ENCODE results near the gene UBL4B. TPM values are rescaled to one million over a fixed set of nuclear protein-coding genes. Genes with fewer than 3 reads are reported as not detected.

Gene UBL4B
- total RNA-seq, 2 donors from 2014 or later = not detected

- Histone ChIP-seq H3K4me1 (ENCODE audit: control insufficient read depth in 1 of 2, low read depth in 2 of 2) (no peaks in the 10 kb centered on the region), H3K27ac (no peak overlapping the region), H3K9me3 (no peaks in the 10 kb centered on the region), H3K36me3 (no peaks in the 10 kb centered on the region), H3K4me3 (no peak overlapping the region), H3K27me3 (replicated peaks; ENCODE audit: insufficient read depth) (no peaks in the 10 kb centered on the region)
- no peak for DNase-seq (ENCODE audit: low spot score)
- no peak for TF ChIP-seq CTCF (IDR thresholded peaks at IDR 0.05)
- ATAC-seq (ENCODE audit: insufficient number of reproducible peaks, low FRiP score, low read depth) = no peak
Observed at GRCh38 chr1:110098222-110099026, 13.8 kb upstream of the UBL4B start.

GRCh38 chr1:110100335-110100734, 11.9 kb upstream of the UBL4B start:
- no peaks in the 10 kb centered on the region for H3K4me1 ChIP-seq (ENCODE audit: control insufficient read depth in 1 of 2, low read depth in 2 of 2)
- no peak for TF ChIP-seq CTCF (IDR thresholded peaks at IDR 0.05)

DNA sequence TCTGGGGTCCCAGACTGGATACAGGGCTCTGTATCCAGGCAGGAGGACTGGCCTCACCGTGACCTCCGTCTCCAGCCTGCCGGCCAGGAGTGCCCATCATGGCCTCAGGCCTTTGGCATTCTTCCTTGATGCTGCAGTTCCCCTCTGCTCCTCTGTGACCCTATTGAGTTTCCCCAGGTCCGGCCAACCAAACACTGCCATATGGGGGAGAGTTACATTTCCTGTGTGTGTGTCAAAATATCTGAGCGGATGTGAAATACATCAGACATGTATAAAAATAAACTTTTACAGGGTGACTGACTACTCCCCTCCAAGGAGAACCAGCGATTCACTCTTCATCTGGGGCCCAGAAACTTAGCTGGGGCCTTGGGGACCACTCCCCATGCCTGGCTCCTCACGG, 10.2 kb upstream of the UBL4B start:
- TF ChIP-seq CTCF (IDR thresholded peaks at IDR 0.05) = no peak
- ATAC-seq (ENCODE audit: insufficient number of reproducible peaks, low FRiP score, low read depth) = no peak

More at GRCh38 chr1:110100335-110100734, 11.9 kb upstream of the UBL4B start:
- ATAC-seq (ENCODE audit: insufficient number of reproducible peaks, low FRiP score, low read depth) = no peak
- H3K9me3 ChIP-seq = no peaks in the 10 kb centered on the region
- H3K27ac ChIP-seq = no peak overlapping the region
- H3K4me3 ChIP-seq = no peak overlapping the region
- H3K27me3 ChIP-seq (replicated peaks; ENCODE audit: insufficient read depth) = no peaks in the 10 kb centered on the region
- H3K36me3 ChIP-seq = no peaks in the 10 kb centered on the region
- no peak for DNase-seq (ENCODE audit: low spot score)

DNA sequence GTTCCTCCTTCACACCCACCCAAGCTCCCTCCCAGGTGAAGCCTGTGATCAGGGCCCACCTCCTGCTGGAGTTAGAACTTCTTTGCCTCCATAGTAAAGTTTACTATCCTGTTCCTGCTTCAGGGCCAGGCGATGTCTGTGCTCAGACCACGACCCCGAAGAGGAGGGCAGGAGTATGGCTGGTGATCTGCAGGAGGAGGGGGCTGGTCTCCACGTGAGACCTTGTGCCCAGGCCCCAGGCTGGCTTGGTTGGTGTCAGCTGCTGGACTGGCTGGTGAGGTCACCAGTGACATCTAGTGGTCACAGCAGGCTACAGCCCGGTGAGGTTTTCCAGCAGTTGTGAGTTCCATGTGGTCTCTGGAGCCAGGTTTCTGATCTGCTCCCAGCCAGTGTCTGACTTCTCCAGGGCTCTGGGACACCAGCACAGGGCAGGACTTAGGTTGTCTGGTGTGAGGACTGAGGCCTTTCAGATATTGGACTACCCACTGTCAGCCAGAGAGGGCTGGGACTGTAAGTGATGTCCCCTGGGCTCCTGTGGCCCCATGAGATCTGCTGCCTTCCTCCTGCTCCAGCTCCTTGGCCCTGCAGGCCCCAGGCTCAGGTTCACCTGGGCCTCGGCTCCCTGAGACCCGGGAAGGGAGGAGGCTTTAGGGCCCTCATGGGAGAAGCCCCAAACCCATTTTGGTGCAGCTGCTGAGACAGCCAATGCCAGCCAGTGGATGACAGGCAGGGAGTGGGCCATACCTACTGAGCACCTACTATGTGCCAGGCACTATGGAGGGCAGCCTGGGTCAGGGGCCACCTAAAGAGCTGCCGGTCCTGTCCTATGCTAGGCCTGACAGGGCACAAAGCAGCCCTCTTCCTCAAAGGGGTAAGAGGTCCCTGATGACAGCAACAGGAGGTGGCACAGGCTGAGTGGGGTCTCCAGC, 6.0 kb upstream of the UBL4B start:
- Histone ChIP-seq H3K4me3 (no peak overlapping the region), H3K27ac (no peak overlapping the region), H3K27me3 (replicated peaks; ENCODE audit: insufficient read depth) (no peaks in the 10 kb centered on the region), H3K9me3 (no peaks in the 10 kb centered on the region), H3K4me1 (ENCODE audit: control insufficient read depth in 1 of 2, low read depth in 2 of 2) (no peaks in the 10 kb centered on the region), H3K36me3 (no peaks in the 10 kb centered on the region)
- no peak for ATAC-seq (ENCODE audit: insufficient number of reproducible peaks, low FRiP score, low read depth)
- DNase-seq (ENCODE audit: low spot score) = peak; percentile 30
- TF ChIP-seq CTCF (IDR thresholded peaks at IDR 0.05) = peak; percentile 86

More for the DNA sequence above, 10.2 kb upstream of the UBL4B start:
- Histone ChIP-seq H3K9me3 (no peaks in the 10 kb centered on the region), H3K4me3 (no peak overlapping the region), H3K4me1 (ENCODE audit: control insufficient read depth in 1 of 2, low read depth in 2 of 2) (no peaks in the 10 kb centered on the region), H3K36me3 (no peaks in the 10 kb centered on the region), H3K27ac (no peak overlapping the region), H3K27me3 (replicated peaks; ENCODE audit: insufficient read depth) (no peaks in the 10 kb centered on the region)
- DNase-seq (ENCODE audit: low spot score) = no peak

DNA sequence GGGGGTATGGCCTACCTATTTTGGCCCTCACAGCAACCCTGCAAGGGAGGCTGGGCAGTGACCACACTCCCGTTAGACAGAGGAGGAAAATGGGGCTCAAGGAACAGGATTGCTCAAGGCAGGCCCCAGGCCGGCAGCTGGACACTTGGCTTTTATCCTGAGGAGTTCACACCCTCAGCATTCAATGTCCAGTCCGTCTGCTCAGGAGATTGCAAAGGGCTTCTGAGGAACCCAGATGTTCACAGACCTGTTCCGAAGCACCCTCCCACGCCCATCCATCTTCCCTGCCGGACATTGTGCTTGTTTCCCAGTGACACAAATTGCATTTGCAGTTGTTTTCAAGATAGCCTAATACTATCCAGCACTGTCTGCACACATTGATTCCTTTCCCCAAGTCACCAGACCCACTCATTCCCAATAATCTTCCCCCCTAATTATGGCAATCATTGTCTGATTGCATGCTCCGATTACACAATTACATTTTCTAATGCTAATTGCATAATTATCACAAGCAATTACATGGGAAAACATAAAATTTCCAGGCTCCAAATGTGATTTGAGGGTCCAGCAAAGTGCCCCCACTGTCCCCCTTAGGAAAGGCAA, 4.3 kb upstream of the UBL4B start:
- H3K27ac ChIP-seq = no peak overlapping the region
- no peaks in the 10 kb centered on the region for H3K9me3 ChIP-seq
- DNase-seq (ENCODE audit: low spot score) = no peak
- H3K4me1 ChIP-seq (ENCODE audit: control insufficient read depth in 1 of 2, low read depth in 2 of 2) = no peaks in the 10 kb centered on the region
- no peaks in the 10 kb centered on the region for H3K36me3 ChIP-seq
- H3K27me3 ChIP-seq (replicated peaks; ENCODE audit: insufficient read depth) = no peaks in the 10 kb centered on the region
- no peak for ATAC-seq (ENCODE audit: insufficient number of reproducible peaks, low FRiP score, low read depth)
- TF ChIP-seq CTCF (IDR thresholded peaks at IDR 0.05) = no peak
- no peak overlapping the region for H3K4me3 ChIP-seq
